Neural progenitor cell (in vitro differentiated cells): ENCODE results near the gene CALU.

Experiments
- CTCF ChIP-seq: fragments of 200-600 bp; sonication (generic); IDR thresholded peaks from 2 replicates; pipeline ENCODE4 v1.5.1; 2017; ENCODE audit warnings: antibody characterized with exemption, mild to moderate bottlenecking
- EZH2 ChIP-seq: fragments of 200-600 bp; sonication (generic); IDR thresholded peaks from 2 replicates; pipeline ENCODE4 v1.6.1; 2017; ENCODE audit warnings: antibody characterized with exemption, mild to moderate bottlenecking, moderate library complexity
- EZH2phosphoT487 ChIP-seq: fragments of 200-600 bp; sonication (generic); IDR thresholded peaks from 2 replicates; pipeline ENCODE4 v1.6.1; 2017; ENCODE audit warnings: antibody characterized with exemption

GRCh38 chr7:128726059-128726736, 13.0 kb upstream of the CALU start:
- no peak for TF ChIP-seq CTCF
- TF ChIP-seq EZH2: no peak
- TF ChIP-seq EZH2phosphoT487: no peak
